Measurements from ENCODE around the gene OR4N2.
"Not testable (repeated sequence)": the region's sequence is repeated elsewhere in the genome, so short reads cannot be mapped to it uniquely, and the experiment has no call there.

The OR4N2 gene

DNA sequence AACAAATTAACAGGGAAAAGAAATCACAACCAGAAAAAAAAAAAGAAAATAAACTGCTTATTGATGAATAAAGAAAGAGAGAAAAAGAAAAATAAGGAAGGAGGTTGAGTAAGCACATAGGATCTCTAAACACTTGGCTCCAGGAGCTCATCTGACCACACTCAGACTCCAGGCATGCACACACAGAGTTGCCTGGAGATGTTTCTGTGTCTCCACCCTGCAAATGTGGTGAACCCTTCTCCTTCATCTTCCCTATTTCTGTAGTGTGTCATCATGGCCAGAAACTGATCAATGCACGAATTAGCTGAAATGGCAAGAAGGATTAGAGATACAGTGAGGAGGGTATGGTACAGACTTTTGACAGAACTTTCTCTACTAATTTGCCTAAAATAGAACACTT is 20.2 kb downstream of the OR4N2 start:
- Mint-ChIP-seq H3K4me1 (no peaks in the 10 kb centered on the region), H3K27me3 (ENCODE audit: low read depth) (no peaks in the 10 kb centered on the region), H3K36me3 (ENCODE audit: low read depth) (no peaks in the 10 kb centered on the region), H3K9me3 (peaks cover 7% of the 10 kb centered on the region), H3K4me3 (no peak overlapping the region), H3K27ac (no peak overlapping the region)
- TF ChIP-seq, protein P1, sequence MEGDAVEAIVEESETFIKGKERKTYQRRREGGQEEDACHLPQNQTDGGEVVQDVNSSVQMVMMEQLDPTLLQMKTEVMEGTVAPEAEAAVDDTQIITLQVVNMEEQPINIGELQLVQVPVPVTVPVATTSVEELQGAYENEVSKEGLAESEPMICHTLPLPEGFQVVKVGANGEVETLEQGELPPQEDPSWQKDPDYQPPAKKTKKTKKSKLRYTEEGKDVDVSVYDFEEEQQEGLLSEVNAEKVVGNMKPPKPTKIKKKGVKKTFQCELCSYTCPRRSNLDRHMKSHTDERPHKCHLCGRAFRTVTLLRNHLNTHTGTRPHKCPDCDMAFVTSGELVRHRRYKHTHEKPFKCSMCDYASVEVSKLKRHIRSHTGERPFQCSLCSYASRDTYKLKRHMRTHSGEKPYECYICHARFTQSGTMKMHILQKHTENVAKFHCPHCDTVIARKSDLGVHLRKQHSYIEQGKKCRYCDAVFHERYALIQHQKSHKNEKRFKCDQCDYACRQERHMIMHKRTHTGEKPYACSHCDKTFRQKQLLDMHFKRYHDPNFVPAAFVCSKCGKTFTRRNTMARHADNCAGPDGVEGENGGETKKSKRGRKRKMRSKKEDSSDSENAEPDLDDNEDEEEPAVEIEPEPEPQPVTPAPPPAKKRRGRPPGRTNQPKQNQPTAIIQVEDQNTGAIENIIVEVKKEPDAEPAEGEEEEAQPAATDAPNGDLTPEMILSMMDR (IDR thresholded peaks at IDR 0.05; ENCODE audit: unreplicated experiment in 3 of 3), result no peak

DNA sequence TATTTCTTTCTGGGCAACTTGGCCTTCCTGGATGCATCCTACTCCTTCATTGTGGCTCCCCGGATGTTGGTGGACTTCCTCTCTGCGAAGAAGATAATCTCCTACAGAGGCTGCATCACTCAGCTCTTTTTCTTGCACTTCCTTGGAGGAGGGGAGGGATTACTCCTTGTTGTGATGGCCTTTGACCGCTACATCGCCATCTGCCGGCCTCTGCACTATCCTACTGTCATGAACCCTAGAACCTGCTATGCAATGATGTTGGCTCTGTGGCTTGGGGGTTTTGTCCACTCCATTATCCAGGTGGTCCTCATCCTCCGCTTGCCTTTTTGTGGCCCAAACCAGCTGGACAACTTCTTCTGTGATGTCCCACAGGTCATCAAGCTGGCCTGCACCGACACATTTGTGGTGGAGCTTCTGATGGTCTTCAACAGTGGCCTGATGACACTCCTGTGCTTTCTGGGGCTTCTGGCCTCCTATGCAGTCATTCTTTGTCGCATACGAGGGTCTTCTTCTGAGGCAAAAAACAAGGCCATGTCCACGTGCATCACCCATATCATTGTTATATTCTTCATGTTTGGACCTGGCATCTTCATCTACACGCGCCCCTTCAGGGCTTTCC is 24.2 kb downstream of the OR4N2 start:
- H3K4me1 Mint-ChIP-seq; H3K27ac Mint-ChIP-seq; H3K36me3 Mint-ChIP-seq (ENCODE audit: low read depth); H3K27me3 Mint-ChIP-seq (ENCODE audit: low read depth); H3K4me3 Mint-ChIP-seq: not testable (repeated sequence)
- H3K9me3 Mint-ChIP-seq, result peaks cover 28% of the 10 kb centered on the region

DNA sequence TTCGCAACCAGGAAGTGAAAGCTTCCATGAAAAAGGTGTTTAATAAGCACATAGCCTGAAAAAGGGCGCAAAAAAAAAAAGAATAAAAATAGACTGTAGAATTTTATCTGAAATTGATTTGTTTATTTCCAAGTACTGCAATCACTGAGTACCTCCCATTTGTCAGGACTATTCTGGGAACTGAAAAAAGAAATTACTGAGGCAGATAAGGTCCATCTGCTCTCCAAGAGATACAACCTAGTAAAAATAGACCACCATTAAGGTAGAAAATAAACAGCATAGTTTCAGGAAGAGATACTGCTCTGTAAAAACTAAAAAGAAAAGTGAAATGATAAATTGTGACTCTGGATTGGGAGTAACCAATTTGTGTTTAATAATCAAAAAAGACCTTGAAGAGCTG is 24.7 kb downstream of the OR4N2 start:
- H3K27ac Mint-ChIP-seq, result no peak overlapping the region
- no peak overlapping the region for H3K4me3 Mint-ChIP-seq
- peaks cover 33% of the 10 kb centered on the region for H3K9me3 Mint-ChIP-seq
- TF ChIP-seq, protein P1 (IDR thresholded peaks at IDR 0.05; ENCODE audit: unreplicated experiment in 3 of 3), result no peak
- no peaks in the 10 kb centered on the region for H3K27me3 Mint-ChIP-seq (ENCODE audit: low read depth)
- H3K4me1 Mint-ChIP-seq, result no peaks in the 10 kb centered on the region
- H3K36me3 Mint-ChIP-seq (ENCODE audit: low read depth), result no peaks in the 10 kb centered on the region

DNA sequence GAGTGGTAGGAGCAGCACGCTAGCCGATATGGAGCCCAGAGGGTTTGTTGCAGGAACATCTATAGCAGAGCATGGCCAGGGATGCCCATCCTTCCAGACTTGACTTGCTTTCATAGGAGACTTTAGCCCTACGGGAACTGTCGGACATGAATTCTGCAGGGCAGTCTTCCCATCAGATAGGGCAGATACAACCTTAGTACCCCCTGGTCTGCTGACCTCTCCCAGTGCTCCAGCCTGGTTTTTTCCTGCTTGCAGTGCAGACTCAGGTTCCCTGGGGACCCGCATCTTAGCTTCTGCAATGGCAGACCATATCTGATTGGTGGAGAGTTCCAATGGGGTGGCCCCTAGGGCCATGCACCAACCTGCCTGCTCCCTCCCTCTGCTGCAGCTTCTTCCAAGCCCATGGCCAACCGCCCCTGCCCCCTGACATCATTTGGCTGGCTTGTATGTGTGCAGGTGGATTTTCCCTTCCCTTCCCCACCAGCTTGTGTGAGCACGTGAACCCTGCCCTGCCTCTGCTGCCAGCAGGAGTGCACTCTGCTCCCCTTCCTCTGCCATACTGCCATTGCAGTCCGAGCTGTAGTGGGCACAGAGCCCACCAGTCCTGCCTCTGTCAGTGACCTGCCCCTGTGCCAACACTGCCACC is 30.8 kb downstream of the OR4N2 start:
- not testable (repeated sequence) for H3K27ac Mint-ChIP-seq; H3K4me1 Mint-ChIP-seq; H3K27me3 Mint-ChIP-seq (ENCODE audit: low read depth); H3K4me3 Mint-ChIP-seq; H3K36me3 Mint-ChIP-seq (ENCODE audit: low read depth)
- peaks cover 31% of the 10 kb centered on the region for H3K9me3 Mint-ChIP-seq

DNA sequence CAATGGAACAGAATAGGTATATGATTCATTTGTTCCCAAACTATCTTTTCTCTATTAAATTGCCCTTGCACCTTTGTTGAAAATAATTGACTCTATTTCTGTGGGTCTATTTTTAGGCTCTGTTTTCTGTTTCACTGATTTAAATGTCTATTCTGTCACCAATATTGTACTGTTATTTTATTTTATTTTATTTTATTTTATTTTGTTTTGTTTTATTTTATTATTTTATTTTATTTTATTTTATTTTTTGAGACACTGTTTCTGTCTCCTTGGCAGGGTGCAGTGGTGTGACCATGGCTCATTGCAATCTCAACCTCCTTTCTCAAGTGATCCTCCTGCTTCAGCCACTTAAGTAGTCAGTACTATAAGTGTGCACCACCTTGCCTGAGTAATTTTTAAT is 34.9 kb downstream of the OR4N2 start:
- TF ChIP-seq, protein P1 (IDR thresholded peaks at IDR 0.05; ENCODE audit: unreplicated experiment in 3 of 3), result no peak
- no peak overlapping the region for H3K4me3 Mint-ChIP-seq
- H3K9me3 Mint-ChIP-seq, result peaks cover 12% of the 10 kb centered on the region
- no peak overlapping the region for H3K27ac Mint-ChIP-seq
- no peaks in the 10 kb centered on the region for H3K36me3 Mint-ChIP-seq (ENCODE audit: low read depth)
- H3K4me1 Mint-ChIP-seq, result no peaks in the 10 kb centered on the region
- H3K27me3 Mint-ChIP-seq (ENCODE audit: low read depth), result no peaks in the 10 kb centered on the region

DNA sequence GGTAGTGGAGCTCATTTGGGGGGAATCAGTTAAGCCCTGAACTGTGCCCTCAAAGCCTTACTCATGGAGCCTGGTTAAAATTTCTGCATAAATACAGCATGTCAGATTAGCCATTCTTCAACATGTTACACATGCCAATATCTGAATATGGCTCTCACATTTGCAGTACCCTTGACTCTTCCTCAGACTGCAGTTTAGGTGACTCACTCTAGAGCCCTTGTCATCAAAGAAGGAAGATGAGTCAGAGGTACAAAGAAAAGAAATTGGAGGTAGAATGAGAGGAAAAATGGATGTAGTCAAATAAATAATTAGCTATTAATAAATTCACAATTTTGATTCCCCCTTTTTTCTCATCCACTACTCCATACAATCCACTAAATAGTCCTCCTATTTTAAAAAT is 47.8 kb downstream of the OR4N2 start:
- peaks cover 58% of the 10 kb centered on the region for H3K9me3 Mint-ChIP-seq

DNA sequence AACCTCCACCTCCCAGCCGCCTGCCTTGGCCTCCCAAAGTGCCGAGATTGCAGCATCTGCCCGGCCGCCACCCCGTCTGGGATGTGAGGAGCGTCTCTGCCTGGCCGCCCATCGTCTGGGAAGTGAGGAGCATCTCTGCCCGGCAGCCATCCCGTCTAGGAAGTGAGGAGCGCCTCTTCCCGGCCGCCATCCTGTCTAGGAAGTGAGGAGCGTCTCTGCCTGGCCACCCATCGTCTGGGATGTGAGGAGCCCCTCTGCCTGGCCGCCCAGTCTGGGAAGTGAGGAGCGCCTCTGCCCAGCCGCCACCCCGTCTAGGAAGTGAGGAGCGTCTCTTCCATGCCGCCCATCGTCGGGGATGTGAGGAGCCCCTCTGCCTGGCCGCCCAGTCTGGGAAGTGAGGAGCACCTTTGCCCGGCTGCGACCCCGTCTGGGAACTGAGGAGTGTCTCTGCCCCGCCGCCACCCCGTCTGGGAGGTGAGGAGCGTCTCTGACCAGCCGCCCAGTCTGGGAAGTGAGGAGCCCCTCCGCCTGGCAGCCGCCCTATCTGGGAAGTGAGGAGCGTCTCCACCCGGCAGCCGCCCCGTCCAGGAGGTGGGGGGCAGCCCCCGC is 62.6 kb downstream of the OR4N2 start:
- not testable (repeated sequence) for H3K4me1 Mint-ChIP-seq; H3K27me3 Mint-ChIP-seq (ENCODE audit: low read depth); H3K4me3 Mint-ChIP-seq; H3K36me3 Mint-ChIP-seq (ENCODE audit: low read depth); H3K27ac Mint-ChIP-seq
- peaks cover 22% of the 10 kb centered on the region for H3K9me3 Mint-ChIP-seq

More for the DNA sequence above, 47.8 kb downstream of the OR4N2 start:
- Mint-ChIP-seq H3K27ac (no peak overlapping the region), H3K27me3 (ENCODE audit: low read depth) (no peaks in the 10 kb centered on the region), H3K4me3 (no peak overlapping the region), H3K36me3 (ENCODE audit: low read depth) (no peaks in the 10 kb centered on the region), H3K4me1 (no peaks in the 10 kb centered on the region)
- TF ChIP-seq, protein P1 (IDR thresholded peaks at IDR 0.05; ENCODE audit: unreplicated experiment in 3 of 3), result no peak
